Astrocyte (in vitro differentiated cells and primary cell): ENCODE results near the gene ABHD17B. TPM values are rescaled to one million over a fixed set of nuclear protein-coding genes. Genes with fewer than 3 reads are reported as not detected.

Experiments
- DNase-seq: peaks from one replicate; pipeline ENCODE4 v3.0.0-alpha.2; 2010; ENCODE audit warnings: low read depth
- FAIRE-seq: peaks from 2 replicates; lab custom pipeline; 2011; peaks lifted over from hg19 to GRCh38; lab: Jason Lieb, UNC
- H2AFZ ChIP-seq: 2 replicates; pipeline ENCODE4 v1.6.0; 2012; ENCODE audit warnings: low read depth, low read length, inconsistent platforms
- H3K27ac ChIP-seq: 2 replicates; pipeline ENCODE4 v1.5.1; 2011; ENCODE audit warnings: low read depth, low read length, inconsistent platforms
- H3K27me3 ChIP-seq: 2 replicates; pipeline ENCODE4 v1.6.0; 2011; ENCODE audit warnings: low read length, inconsistent platforms; ENCODE audit not compliant: insufficient read depth
- H3K36me3 ChIP-seq: 2 replicates; pipeline ENCODE4 v1.5.1; 2011; ENCODE audit warnings: low read length, inconsistent platforms; ENCODE audit not compliant: insufficient read depth
- H3K4me1 ChIP-seq: 2 replicates; pipeline ENCODE4 v1.5.1; 2011; ENCODE audit warnings: low read length, inconsistent platforms; ENCODE audit not compliant: insufficient read depth
- H3K4me2 ChIP-seq: 2 replicates; pipeline ENCODE4 v1.6.0; 2012; ENCODE audit warnings: low read length, inconsistent platforms
- H3K4me3 ChIP-seq: 2 replicates; pipeline ENCODE4 v1.5.1; 2011; ENCODE audit warnings: low read depth, mild to moderate bottlenecking, low read length, inconsistent platforms; ENCODE audit not compliant: insufficient read depth
- H3K79me2 ChIP-seq: 2 replicates; pipeline ENCODE4 v1.6.0; 2012; ENCODE audit warnings: mild to moderate bottlenecking, low read length, inconsistent platforms; ENCODE audit not compliant: insufficient read depth
- H3K9ac ChIP-seq: 2 replicates; pipeline ENCODE4 v1.6.0; 2012; ENCODE audit warnings: mild to moderate bottlenecking, low read length, inconsistent platforms
- H3K9me3 ChIP-seq: 2 replicates; pipeline ENCODE4 v1.5.1; 2012; ENCODE audit warnings: low read depth, mild to moderate bottlenecking, low read length, inconsistent platforms; ENCODE audit not compliant: insufficient read depth
- H4K20me1 ChIP-seq: 2 replicates; pipeline ENCODE4 v1.6.0; 2012; ENCODE audit warnings: low read length, inconsistent platforms; ENCODE audit not compliant: insufficient read depth
- H3K27ac Mint-ChIP-seq: one replicate; pipeline ENCODE4 v1.8.0; 2021; ENCODE audit warnings: mild to moderate bottlenecking, mixed read lengths; ENCODE audit not compliant: unreplicated experiment
- H3K27me3 Mint-ChIP-seq: one replicate; pipeline ENCODE4 v1.8.0; 2021; ENCODE audit warnings: low read depth, mixed read lengths; ENCODE audit not compliant: unreplicated experiment
- H3K36me3 Mint-ChIP-seq: one replicate; pipeline ENCODE4 v1.8.0; 2021; ENCODE audit warnings: low read depth, mixed read lengths; ENCODE audit not compliant: unreplicated experiment
- H3K4me1 Mint-ChIP-seq: one replicate; pipeline ENCODE4 v1.8.0; 2021; ENCODE audit warnings: low read depth, mixed read lengths; ENCODE audit not compliant: unreplicated experiment
- H3K4me3 Mint-ChIP-seq: one replicate; pipeline ENCODE4 v1.8.0; 2021; ENCODE audit warnings: mild to moderate bottlenecking, moderate library complexity, mixed read lengths; ENCODE audit not compliant: unreplicated experiment
- H3K9me3 Mint-ChIP-seq: one replicate; pipeline ENCODE4 v1.8.0; 2021; ENCODE audit warnings: mild to moderate bottlenecking, mixed read lengths; ENCODE audit not compliant: unreplicated experiment
- EZH2 ChIP-seq: IDR thresholded peaks from 2 replicates; pipeline ENCODE4 v1.6.1; 2012; ENCODE audit warnings: mild to moderate bottlenecking, low read length, inconsistent platforms; ENCODE audit not compliant: insufficient read depth
- total RNA-seq: library from RNA; stranded (reverse); gene quantifications from 2 replicates; pipeline ENCODE4 v1.2.1, GENCODE V29; 2021
- TF ChIP-seq, protein P1 (sequence below): IDR thresholded peaks from 2 replicates; pipeline ENCODE4 v1.5.1; 2011; ENCODE audit warnings: low read depth, mild to moderate bottlenecking, inconsistent platforms, low read length, moderate library complexity; ENCODE audit not compliant: insufficient read depth

The ABHD17B gene
- total RNA-seq, 1 donor from 2014 or later: 21.3 TPM

DNA sequence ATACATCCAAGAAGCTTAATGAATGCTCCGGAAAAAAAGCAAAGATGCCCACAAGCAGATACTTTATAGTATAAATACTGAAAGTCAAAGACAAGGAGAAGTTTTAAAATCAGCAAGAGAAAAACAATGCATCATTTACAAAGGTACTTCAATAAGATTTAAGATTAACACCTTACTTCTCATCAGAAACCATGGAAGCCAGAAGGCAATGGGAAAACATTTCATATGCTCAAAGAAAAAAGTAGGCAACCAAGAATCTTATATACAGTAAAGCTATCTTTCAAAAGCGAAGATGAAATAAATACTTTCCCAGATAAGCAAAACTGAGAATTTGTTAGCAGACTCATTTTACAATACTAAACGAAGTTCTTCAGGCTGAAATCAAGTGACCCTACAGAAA is 51.1 kb downstream of the ABHD17B start:
- Histone ChIP-seq H3K4me1 (no peaks in the 10 kb centered on the region), H3K4me2 (no peak overlapping the region), H3K4me3 (no peak overlapping the region), H3K79me2 (no peaks in the 10 kb centered on the region), H3K9me3 (no peaks in the 10 kb centered on the region), H3K9ac (no peak overlapping the region), H4K20me1 (no peaks in the 10 kb centered on the region), H3K27ac (no peak overlapping the region), H3K27me3 (no peaks in the 10 kb centered on the region), H2AFZ (no peak overlapping the region), H3K36me3 (no peaks in the 10 kb centered on the region)
- Mint-ChIP-seq H3K27ac (no peak overlapping the region), H3K4me3 (no peak overlapping the region), H3K9me3 (peaks cover 7% of the 10 kb centered on the region), H3K36me3 (peaks cover 16% of the 10 kb centered on the region), H3K27me3 (no peaks in the 10 kb centered on the region), H3K4me1 (peaks cover 4% of the 10 kb centered on the region)
- no peak for FAIRE-seq
- DNase-seq: no peak
- no peak for TF ChIP-seq EZH2
- TF ChIP-seq, protein P1, sequence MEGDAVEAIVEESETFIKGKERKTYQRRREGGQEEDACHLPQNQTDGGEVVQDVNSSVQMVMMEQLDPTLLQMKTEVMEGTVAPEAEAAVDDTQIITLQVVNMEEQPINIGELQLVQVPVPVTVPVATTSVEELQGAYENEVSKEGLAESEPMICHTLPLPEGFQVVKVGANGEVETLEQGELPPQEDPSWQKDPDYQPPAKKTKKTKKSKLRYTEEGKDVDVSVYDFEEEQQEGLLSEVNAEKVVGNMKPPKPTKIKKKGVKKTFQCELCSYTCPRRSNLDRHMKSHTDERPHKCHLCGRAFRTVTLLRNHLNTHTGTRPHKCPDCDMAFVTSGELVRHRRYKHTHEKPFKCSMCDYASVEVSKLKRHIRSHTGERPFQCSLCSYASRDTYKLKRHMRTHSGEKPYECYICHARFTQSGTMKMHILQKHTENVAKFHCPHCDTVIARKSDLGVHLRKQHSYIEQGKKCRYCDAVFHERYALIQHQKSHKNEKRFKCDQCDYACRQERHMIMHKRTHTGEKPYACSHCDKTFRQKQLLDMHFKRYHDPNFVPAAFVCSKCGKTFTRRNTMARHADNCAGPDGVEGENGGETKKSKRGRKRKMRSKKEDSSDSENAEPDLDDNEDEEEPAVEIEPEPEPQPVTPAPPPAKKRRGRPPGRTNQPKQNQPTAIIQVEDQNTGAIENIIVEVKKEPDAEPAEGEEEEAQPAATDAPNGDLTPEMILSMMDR: no peak

DNA sequence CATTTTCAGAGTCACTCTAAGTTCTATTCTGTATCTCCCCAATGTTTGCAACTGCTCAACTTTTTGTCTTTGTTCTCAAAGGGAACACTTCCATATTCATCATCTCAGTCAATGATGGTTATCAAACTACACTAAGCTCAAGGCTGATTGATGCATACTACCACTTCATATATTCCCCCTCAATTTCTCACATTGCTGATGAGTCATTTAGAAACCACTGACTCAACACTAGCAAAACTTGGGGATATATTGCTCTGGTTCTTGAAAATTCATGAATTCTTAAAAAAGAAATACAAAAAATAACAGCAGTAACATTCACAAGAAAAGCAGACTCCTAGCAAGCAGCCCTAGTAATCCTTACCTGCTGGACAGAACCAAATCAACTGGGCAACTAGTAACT is 52.2 kb downstream of the ABHD17B start:
- Histone ChIP-seq H3K4me3 (no peak overlapping the region), H3K4me1 (no peaks in the 10 kb centered on the region), H3K4me2 (no peak overlapping the region), H3K9ac (no peak overlapping the region), H3K9me3 (no peaks in the 10 kb centered on the region), H2AFZ (no peak overlapping the region), H4K20me1 (no peaks in the 10 kb centered on the region), H3K36me3 (no peaks in the 10 kb centered on the region), H3K27me3 (no peaks in the 10 kb centered on the region), H3K27ac (no peak overlapping the region), H3K79me2 (no peaks in the 10 kb centered on the region)
- DNase-seq (peak; percentile 28), FAIRE-seq (peak; percentile 9)
- H3K9me3 Mint-ChIP-seq: peaks cover 7% of the 10 kb centered on the region
- H3K27me3 Mint-ChIP-seq: no peaks in the 10 kb centered on the region
- TF ChIP-seq, protein P1: no peak
- TF ChIP-seq EZH2: no peak
- H3K4me3 Mint-ChIP-seq: no peak overlapping the region
- peaks cover 4% of the 10 kb centered on the region for H3K4me1 Mint-ChIP-seq
- peaks cover 16% of the 10 kb centered on the region for H3K36me3 Mint-ChIP-seq
- H3K27ac Mint-ChIP-seq: no peak overlapping the region

DNA sequence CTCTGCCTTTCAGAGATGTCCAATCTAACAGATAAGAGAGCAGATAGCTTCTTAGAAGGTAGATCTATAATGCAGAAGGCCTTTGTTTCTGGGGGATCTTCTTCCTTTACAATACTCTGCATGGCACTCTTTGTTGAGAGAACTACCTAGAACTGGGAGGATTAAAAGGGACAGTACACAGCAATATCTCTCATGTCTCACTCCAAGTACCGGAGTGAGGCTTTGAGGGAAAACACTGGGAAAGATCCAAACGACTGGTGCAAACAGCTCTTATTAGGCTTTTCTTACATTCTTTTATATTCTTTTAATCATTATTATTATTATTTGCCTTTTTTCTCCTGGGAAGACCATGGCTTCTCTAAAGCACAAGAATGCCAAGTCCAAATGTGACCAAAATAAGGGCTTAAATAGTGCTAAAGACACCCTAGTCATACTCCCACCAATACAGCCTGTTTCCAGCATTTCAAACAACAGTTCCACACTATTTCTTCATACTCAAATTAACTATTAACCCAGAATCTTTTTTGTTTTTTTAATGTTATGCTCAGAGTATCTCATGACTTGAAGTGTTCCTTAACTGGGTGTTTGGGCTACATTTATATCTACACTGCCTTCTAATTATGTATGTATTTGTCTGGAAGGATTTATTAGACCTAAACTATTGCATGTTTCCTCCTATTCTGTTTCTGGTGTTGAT is 52.7 kb downstream of the ABHD17B start:
- Histone ChIP-seq H3K36me3 (no peaks in the 10 kb centered on the region), H4K20me1 (no peaks in the 10 kb centered on the region), H3K27ac (no peak overlapping the region), H3K4me2 (no peak overlapping the region), H3K27me3 (no peaks in the 10 kb centered on the region), H3K4me3 (no peak overlapping the region), H3K4me1 (no peaks in the 10 kb centered on the region), H3K9ac (no peak overlapping the region), H3K79me2 (no peaks in the 10 kb centered on the region), H2AFZ (no peak overlapping the region), H3K9me3 (no peaks in the 10 kb centered on the region)
- Mint-ChIP-seq H3K4me1 (peaks cover 4% of the 10 kb centered on the region), H3K27ac (no peak overlapping the region), H3K27me3 (no peaks in the 10 kb centered on the region), H3K4me3 (no peak overlapping the region), H3K36me3 (peaks cover 16% of the 10 kb centered on the region), H3K9me3 (peaks cover 7% of the 10 kb centered on the region)
- DNase-seq: no peak
- TF ChIP-seq, protein P1: no peak
- TF ChIP-seq EZH2: no peak
- no peak for FAIRE-seq
